Right lobe of liver (tissue), 6 donors: ENCODE results near the gene TMEM33. TPM values are rescaled to one million over a fixed set of nuclear protein-coding genes. Genes with fewer than 3 reads are reported as not detected.

Experiments
- ATAC-seq, 4 donors: fragments of 200-7000 bp; cut with Tn5 transposase; one replicate each; pipeline ENCODE4 v1.9.1; 2020; ENCODE audit warnings: mild to moderate bottlenecking in 4 of 4, moderate library complexity in 4 of 4
- DNase-seq, 3 donors: peaks; one replicate each; pipeline ENCODE4 v3.0.0-alpha.2; 2020
- H3K27ac ChIP-seq, 3 donors: fragments of 200-600 bp; one replicate each; pipeline ENCODE4 v1.8.0; 2022
- H3K27me3 ChIP-seq, 2 donors: fragments of 200-600 bp; one replicate each; pipeline ENCODE4 v1.8.0; 2022
- H3K36me3 ChIP-seq, 4 donors: fragments of 200-600 bp; sonication (generic) in 1 of 4; one replicate each; pipeline versions ENCODE4 v1.5.1 to v1.8.0; 2017 to 2022; ENCODE audit warnings: control low read depth in 1 of 4
- H3K4me1 ChIP-seq, 4 donors: fragments of 200-600 bp; sonication (generic) in 1 of 4; one replicate each; pipeline versions ENCODE4 v1.5.1 to v1.8.0; 2017 to 2022; ENCODE audit warnings: control low read depth in 1 of 4
- H3K4me3 ChIP-seq, 3 donors: fragments of 200-600 bp; one replicate each; pipeline ENCODE4 v1.8.0; 2022
- H3K9me3 ChIP-seq, 4 donors: fragments of 200-600 bp; sonication (generic) in 1 of 4; one replicate each; pipeline versions ENCODE4 v1.5.1 to v1.8.0; 2017 to 2022; ENCODE audit warnings: control low read depth in 1 of 4
- CTCF ChIP-seq, 4 donors: fragments of 200-600 bp in 3 of 4; fragments of 450-650 bp in 1 of 4; IDR thresholded peaks; one replicate each; pipeline versions ENCODE4 v1.5.1 to v1.8.0; 2016 to 2022; ENCODE audit warnings: antibody characterized with exemption in 4 of 4, mild to moderate bottlenecking in 2 of 4
- POLR2A ChIP-seq: fragments of 450-650 bp; IDR thresholded peaks from one replicate; pipeline ENCODE4 v1.6.1; 2017; ENCODE audit warnings: antibody characterized with exemption, mild to moderate bottlenecking
- WGBS: methylation state at CpG from one replicate; pipeline ENCODE4 v1.1.6; 2018; ENCODE audit warnings: low coverage, low lambda C conversion rate; ENCODE audit not compliant: insufficient coverage; ENCODE audit errors: missing lambda C conversion rate; 5-methylcytosine and 5-hydroxymethylcytosine counted together
- intact Hi-C, 2 donors: fragments of 100-400 bp; cut with DNase I; formaldehyde crosslinking; loops; one replicate each; pipeline versions ENCODE4 v1.11.2 to v1.14.1; 2022
- total RNA-seq, 6 experiments: library from RNA; depleted of rRNA in 2 of 6; stranded (reverse); fragments of >200 nt in 2 of 6; fragmentation: NEBNext Ultra II Directional in 3 of 6; extraction: Animal tissue kit (Norgen Biotek cat#: 25700) in 3 of 6; gene quantifications; one replicate each; pipeline versions ENCODE4 v1.1.0 to v1.2.4, GENCODE V29; 2016 to 2023
- donor health status: DM: no; HTN: yes; CAD: no.
- donor health status: DM: no; HTN: no; CAD: no.
- donor health status: DM: no; HTN: no; CAD: no.
- donor health status: DM: no; HTN: yes; CAD: no.
- donor health status: DM: no; HTN: yes; CAD: no.

TMEM33 gene
- total RNA-seq, 6 experiments from 2014 or later, result 48.9 to 82.7 (median 60.8) TPM

GRCh38 chr4:41976775-41977516 lies 41.7 kb downstream of the TMEM33 start:
- intact Hi-C loops, result no loop called here
- no peak for DNase-seq
- Histone ChIP-seq H3K9me3 (no peaks in the 10 kb centered on the region), H3K27ac (peak overlapping the region in 1 of 3 donors; percentile 17), H3K4me3 (no peak overlapping the region), H3K36me3 (no peaks in the 10 kb centered on the region), H3K4me1 (peaks cover 0 to 14% (median 1%) of the 10 kb centered on the region in 4 donors), H3K27me3 (no peaks in the 10 kb centered on the region)
- peak; percentile 49 to 77 (median 62) for ATAC-seq
- TF ChIP-seq POLR2A, result no peak
- no peak for TF ChIP-seq CTCF (IDR thresholded peaks at IDR 0.05)
- WGBS, result 41% methylated on average over 1 of the region's 1 CpG

- Histone ChIP-seq H3K9me3 (no peaks in the 10 kb centered on the region), H3K27me3 (no peaks in the 10 kb centered on the region), H3K27ac (no peak overlapping the region), H3K4me1 (peaks cover 0 to 14% (median 1%) of the 10 kb centered on the region in 4 donors), H3K36me3 (no peaks in the 10 kb centered on the region), H3K4me3 (no peak overlapping the region)
- ATAC-seq (no peak), DNase-seq (no peak)
- no peak for TF ChIP-seq CTCF (IDR thresholded peaks at IDR 0.05)
- no peak for TF ChIP-seq POLR2A
- 39% methylated on average over 3 of the region's 3 CpGs for WGBS
- intact Hi-C loops, result no loop called here
Measured at GRCh38 chr4:41977709-41978108, 42.5 kb downstream of the TMEM33 start.

- no peak for TF ChIP-seq CTCF (IDR thresholded peaks at IDR 0.05)
- TF ChIP-seq POLR2A, result no peak
- no peak within 1 kb of the TSS for H3K27ac ChIP-seq
- 75% methylated on average over 12 of the region's 12 CpGs for WGBS
- no peaks in the 10 kb centered on the region for H3K27me3 ChIP-seq
- ATAC-seq, result no peak
- no peak within 1 kb of the TSS for H3K4me3 ChIP-seq
- no peaks in the 10 kb centered on the region for H3K36me3 ChIP-seq
- no peaks in the 10 kb centered on the region for H3K9me3 ChIP-seq
- intact Hi-C loops, result no loop called here
- H3K4me1 ChIP-seq, result peaks cover 0 to 13% (median 1%) of the 10 kb centered on the region in 4 donors
- no peak for DNase-seq
Measured at GRCh38 chr4:41981456-41981855, 46.2 kb downstream of the TMEM33 start, which contains the start of gene DCAF4L1. Gene DCAF4L1 (plus strand): TSS chr4:41981756. CDS start chr4:41981793, 37 bp downstream.

GRCh38 chr4:41982716-41983115 lies 47.5 kb downstream of the TMEM33 start:
- no peak for DNase-seq

More at GRCh38 chr4:41982716-41983115, 47.5 kb downstream of the TMEM33 start:
- Histone ChIP-seq H3K27ac (no peak overlapping the region), H3K36me3 (no peaks in the 10 kb centered on the region), H3K27me3 (no peaks in the 10 kb centered on the region), H3K9me3 (no peaks in the 10 kb centered on the region), H3K4me3 (no peak overlapping the region), H3K4me1 (peaks cover 0 to under 1% (median 0%) of the 10 kb centered on the region in 4 donors)
- WGBS, result 89% methylated on average over 7 of the region's 22 CpGs
- intact Hi-C loops, result no loop called here
- no peak for ATAC-seq
- TF ChIP-seq CTCF (IDR thresholded peaks at IDR 0.05) (no peak), POLR2A (no peak)
